ENCODE measurements around the gene GFRA4.

DNA sequence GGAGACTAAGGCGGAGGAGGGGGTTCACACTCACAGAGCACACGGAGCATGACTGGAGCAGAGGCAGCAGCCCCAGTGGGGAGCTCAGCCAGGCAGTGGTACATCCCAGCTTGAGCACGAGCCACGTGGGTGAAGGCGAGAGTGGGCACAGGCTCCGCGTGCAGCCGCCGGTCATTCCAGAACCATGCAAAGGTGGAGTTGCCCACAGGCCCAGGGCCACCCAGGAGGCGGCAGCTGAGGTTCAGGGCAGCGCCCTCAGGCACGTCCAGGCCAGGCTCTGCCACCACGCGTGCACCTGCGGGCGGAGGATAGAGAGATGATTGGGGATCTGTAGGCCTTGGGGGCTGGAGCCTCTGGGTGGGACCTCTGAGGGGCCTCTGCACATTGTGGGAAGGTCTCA, 28.1 kb upstream of the GFRA4 start:
- TF ChIP-seq, protein P1, sequence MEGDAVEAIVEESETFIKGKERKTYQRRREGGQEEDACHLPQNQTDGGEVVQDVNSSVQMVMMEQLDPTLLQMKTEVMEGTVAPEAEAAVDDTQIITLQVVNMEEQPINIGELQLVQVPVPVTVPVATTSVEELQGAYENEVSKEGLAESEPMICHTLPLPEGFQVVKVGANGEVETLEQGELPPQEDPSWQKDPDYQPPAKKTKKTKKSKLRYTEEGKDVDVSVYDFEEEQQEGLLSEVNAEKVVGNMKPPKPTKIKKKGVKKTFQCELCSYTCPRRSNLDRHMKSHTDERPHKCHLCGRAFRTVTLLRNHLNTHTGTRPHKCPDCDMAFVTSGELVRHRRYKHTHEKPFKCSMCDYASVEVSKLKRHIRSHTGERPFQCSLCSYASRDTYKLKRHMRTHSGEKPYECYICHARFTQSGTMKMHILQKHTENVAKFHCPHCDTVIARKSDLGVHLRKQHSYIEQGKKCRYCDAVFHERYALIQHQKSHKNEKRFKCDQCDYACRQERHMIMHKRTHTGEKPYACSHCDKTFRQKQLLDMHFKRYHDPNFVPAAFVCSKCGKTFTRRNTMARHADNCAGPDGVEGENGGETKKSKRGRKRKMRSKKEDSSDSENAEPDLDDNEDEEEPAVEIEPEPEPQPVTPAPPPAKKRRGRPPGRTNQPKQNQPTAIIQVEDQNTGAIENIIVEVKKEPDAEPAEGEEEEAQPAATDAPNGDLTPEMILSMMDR (conservative IDR thresholded peaks at IDR 0.05; ENCODE audit: low read length): no peak
- TF ChIP-seq EZH2phosphoT487 (IDR thresholded peaks at IDR 0.05; ENCODE audit: borderline replicate concordance): no peak

Data from Loucy (cell line).